Neutrophil (primary cell): ENCODE measurements around the gene MEX3A.
"Not testable (repeated sequence)": the region's sequence is repeated elsewhere in the genome, so short reads cannot be mapped to it uniquely, and the experiment has no call there.

Experiments used
- H3K27ac ChIP-seq: fragments of 200-600 bp; sonication (generic); 2 replicates; pipeline ENCODE4 v1.5.1; 2016; ENCODE audit warnings: mild to moderate bottlenecking, moderate library complexity
- H3K27me3 ChIP-seq: fragments of 200-600 bp; sonication (generic); 2 replicates; pipeline ENCODE4 v1.6.0; 2016; ENCODE audit warnings: mild to moderate bottlenecking
- H3K36me3 ChIP-seq: fragments of 200-600 bp; sonication (generic); 2 replicates; pipeline ENCODE4 v1.5.1; 2017
- H3K4me1 ChIP-seq, 2 experiments: fragments of 200-600 bp in 1 of 2; sonication (generic) in 1 of 2; 1 replicate in 1 of 2; 2 replicates in 1 of 2; pipeline versions ENCODE4 v1.5.1 to v1.6.1; 2013 to 2016; ENCODE audit warnings: low read depth in 1 of 2, low read length in 1 of 2, mild to moderate bottlenecking in 1 of 2, moderate library complexity in 1 of 2; ENCODE audit not compliant: control insufficient read depth in 1 of 2, insufficient read depth in 1 of 2
- H3K4me3 ChIP-seq, 2 experiments: fragments of 200-600 bp in 1 of 2; sonication (generic) in 1 of 2; 1 replicate in 1 of 2; 2 replicates in 1 of 2; pipeline ENCODE4 v1.5.1; 2013 to 2016; ENCODE audit warnings: low read depth in 1 of 2, low read length in 1 of 2, mild to moderate bottlenecking in 1 of 2, moderate library complexity in 1 of 2
- H3K9me3 ChIP-seq: fragments of 200-600 bp; sonication (generic); 2 replicates; pipeline ENCODE4 v1.5.1; 2016
- CTCF ChIP-seq: fragments of 200-600 bp; sonication (generic); IDR thresholded peaks from 2 replicates; pipeline ENCODE4 v1.5.1; 2016; ENCODE audit warnings: antibody characterized with exemption

MEX3A gene

DNA sequence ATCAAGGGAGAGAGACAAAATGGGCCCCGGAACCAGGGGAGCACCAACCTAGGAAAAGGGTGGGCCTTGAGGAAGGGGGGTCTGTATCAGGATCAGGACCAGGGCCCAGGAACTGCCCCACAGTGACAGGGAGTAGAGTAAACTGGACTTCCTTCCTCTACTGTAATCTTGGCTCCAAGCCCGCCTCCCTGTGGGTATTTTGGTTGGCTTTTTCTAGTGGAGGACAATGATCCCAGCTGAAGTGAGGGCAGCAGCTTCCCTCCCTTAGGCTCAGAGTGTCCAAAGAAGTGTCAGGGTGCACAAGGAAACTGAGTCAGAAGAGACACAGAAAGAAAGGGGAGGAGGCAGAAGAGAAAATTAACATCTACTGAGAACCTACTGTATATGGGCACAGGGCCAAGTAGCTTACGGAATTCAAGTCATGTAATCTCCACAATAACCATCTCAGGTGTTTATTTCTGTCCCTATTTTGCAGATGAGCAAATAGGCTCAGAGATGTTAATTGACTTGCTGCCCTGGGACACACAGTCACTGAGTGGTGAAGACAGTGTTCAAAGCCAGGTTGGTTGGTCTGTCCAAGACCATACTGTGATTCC, 33.5 kb downstream of the MEX3A start:
- no peaks in the 10 kb centered on the region for H3K9me3 ChIP-seq
- H3K36me3 ChIP-seq = no peaks in the 10 kb centered on the region
- no peaks in the 10 kb centered on the region for H3K27me3 ChIP-seq
- H3K4me1 ChIP-seq = peaks cover 7 to 8% of the 10 kb centered on the region in 2 experiments
- no peak for TF ChIP-seq CTCF
- H3K27ac ChIP-seq = no peak overlapping the region
- H3K4me3 ChIP-seq = no peak overlapping the region

GRCh38 chr1:156045076-156045475, 37.2 kb downstream of the MEX3A start:
- TF ChIP-seq CTCF = no peak
- H3K4me3 ChIP-seq = no peak overlapping the region
- H3K36me3 ChIP-seq = no peaks in the 10 kb centered on the region
- H3K9me3 ChIP-seq = no peaks in the 10 kb centered on the region
- H3K4me1 ChIP-seq = no peaks in the 10 kb centered on the region
- H3K27ac ChIP-seq = no peak overlapping the region
- H3K27me3 ChIP-seq = no peaks in the 10 kb centered on the region

- TF ChIP-seq CTCF = no peak
- Histone ChIP-seq H3K4me1 (no peaks in the 10 kb centered on the region), H3K9me3 (no peaks in the 10 kb centered on the region), H3K27ac (no peak overlapping the region), H3K36me3 (no peaks in the 10 kb centered on the region), H3K4me3 (no peak overlapping the region), H3K27me3 (no peaks in the 10 kb centered on the region)
Observed at GRCh38 chr1:156042828-156043227, 39.4 kb downstream of the MEX3A start.

DNA sequence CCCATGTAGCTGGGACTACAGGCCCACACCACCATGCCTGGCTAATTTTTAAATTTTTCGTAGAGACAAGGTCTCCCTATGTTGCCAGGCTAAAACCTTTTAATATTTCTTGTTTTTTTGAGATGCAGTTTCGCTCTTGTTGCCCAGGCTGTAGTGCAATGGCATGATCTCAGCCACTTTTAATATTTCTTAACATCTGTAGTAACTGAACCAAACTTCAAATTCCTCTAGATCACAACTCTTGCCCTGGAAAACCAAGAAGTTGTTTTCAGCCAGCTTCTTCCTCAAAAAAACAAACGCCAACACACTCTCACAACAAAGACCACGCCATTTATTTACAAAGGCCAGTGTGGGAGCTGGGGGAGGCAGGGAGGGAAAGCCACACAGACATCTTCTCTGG, 47.3 kb downstream of the MEX3A start:
- H3K27me3 ChIP-seq, H3K4me3 ChIP-seq, H3K9me3 ChIP-seq, H3K36me3 ChIP-seq, H3K27ac ChIP-seq, H3K4me1 ChIP-seq: not testable (repeated sequence)

GRCh38 chr1:156033011-156033410, 49.3 kb downstream of the MEX3A start:
- H3K27ac ChIP-seq = no peak overlapping the region
- no peak overlapping the region for H3K4me3 ChIP-seq
- H3K36me3 ChIP-seq = no peaks in the 10 kb centered on the region
- H3K27me3 ChIP-seq = no peaks in the 10 kb centered on the region
- no peaks in the 10 kb centered on the region for H3K4me1 ChIP-seq
- H3K9me3 ChIP-seq = no peaks in the 10 kb centered on the region
- TF ChIP-seq CTCF = no peak

DNA sequence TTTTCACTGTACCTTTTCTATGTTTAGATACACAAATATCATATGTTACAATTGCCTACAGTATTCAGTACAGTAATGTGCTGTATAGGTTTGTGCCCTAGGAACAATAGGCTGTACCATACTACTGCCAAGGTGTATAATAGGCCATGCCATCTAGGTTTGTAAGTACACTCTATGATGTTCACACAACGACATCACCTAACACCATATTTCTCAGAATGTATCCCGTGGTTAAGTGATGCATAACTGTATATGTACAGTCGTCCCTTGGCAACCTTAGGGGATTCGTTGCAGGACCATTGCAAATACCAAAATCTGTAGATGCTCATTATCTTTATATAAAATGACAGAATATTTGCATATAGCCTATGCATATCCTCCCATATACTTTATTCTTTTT, 55.7 kb downstream of the MEX3A start:
- Histone ChIP-seq H3K9me3 (no peaks in the 10 kb centered on the region), H3K27me3 (peaks cover 17% of the 10 kb centered on the region), H3K4me1 (no peaks in the 10 kb centered on the region), H3K27ac (no peak overlapping the region), H3K4me3 (no peak overlapping the region), H3K36me3 (no peaks in the 10 kb centered on the region)
- TF ChIP-seq CTCF = no peak
